ENCODE measurements around the gene DCBLD2.

DCBLD2 gene

DNA sequence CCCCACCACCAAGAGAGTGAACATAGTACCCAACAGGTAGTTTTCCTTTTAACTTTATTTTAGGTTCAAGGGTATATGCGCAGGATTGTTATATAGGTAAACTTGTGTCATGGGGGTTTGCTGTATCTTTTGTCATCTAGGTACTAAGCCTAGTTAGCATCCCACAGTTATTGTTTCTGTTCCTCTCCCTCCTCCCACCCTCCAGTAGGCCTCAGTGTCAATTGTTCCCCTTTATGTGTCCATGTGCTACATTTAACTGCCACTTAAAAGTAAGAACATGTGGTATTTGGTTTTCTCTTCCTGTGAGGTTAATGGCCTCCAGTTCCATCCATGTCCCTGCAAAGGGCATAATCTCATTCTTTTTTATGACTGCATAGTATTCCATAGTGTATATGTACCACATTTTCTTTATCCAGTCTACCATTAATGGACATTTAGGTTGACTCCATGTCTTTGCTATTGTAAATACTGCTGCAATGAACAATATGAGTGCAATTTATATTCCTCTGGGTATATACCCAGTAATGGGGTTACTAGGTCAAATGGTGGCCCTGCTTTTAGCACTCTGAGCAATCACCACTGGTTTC, 72.2 kb downstream of the DCBLD2 start:
- no peak for DNase-seq (ENCODE audit: low spot score)

DNA sequence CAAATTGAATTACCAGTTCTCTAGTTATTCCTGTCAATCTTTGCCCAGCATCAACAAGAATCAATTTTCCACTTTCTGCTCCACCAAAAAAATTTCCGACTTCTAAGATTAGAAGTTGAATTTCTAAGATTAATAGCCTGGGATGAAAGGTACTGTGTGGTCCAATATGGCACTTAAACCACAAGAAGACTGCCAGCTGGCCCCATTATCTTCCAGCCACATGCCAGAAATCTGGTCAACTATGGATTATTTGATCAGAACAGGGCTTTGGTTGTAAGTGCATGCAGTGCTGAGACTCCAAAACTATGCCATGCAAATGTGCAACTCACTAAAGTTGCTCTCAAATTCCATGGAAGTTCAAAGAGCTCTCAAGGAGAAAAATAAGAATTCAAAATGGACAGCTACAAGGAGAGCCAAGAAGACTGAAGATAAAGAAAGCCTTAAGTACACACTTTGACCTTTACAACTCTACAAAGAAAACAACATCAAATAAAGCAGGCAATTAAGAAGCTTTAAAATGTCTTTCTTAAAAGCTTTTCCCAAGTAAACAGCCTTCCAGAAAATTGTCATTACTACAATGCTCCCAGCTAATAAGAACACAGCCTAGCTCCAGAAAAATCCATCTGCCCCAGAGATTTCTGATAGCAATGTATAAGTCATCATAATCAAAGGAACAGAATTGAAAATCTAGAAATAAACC, 74.1 kb downstream of the DCBLD2 start:
- no peak for DNase-seq (ENCODE audit: low spot score)

DNA sequence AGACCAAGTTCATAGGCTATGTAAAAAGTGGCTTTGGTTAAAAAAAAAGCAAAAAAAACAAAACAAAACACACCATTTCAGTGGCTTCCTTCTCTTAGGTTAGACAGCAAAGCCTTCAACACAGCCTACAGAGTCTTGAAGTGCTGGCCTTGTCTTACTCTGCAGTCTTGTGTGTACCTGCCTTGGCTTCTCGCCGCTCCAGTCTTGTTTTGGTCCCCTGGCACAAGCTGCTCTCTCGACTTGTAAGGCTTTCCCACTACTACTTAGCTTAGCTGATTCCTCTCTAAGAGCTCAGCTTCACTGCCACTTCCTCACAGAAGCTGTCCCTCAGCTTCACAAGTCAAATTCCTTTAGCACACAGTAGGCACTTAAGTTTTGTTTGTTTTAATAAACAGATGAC, 75.4 kb downstream of the DCBLD2 start:
- DNase-seq (ENCODE audit: low spot score), result no peak

DNA sequence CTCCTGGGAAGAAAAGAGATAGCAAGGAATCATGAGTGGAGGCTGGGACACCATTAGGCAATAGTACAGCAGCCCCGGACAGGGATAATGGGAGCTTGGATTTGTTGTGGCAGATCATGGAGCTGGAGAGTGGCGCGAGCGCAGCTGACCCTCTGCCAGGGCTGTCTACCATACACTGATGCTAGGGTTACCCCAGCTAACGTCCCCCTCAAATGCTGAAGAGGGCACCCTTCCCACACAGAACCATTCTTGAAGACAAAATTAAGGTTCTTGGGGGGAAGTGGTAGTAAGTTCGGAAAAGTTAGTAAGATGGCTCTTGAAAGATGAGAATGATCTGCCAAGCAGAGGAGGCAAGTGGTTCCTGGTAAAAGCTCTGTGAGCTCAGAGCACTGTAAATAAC, 77.2 kb downstream of the DCBLD2 start:
- DNase-seq (ENCODE audit: low spot score), result no peak

DNA sequence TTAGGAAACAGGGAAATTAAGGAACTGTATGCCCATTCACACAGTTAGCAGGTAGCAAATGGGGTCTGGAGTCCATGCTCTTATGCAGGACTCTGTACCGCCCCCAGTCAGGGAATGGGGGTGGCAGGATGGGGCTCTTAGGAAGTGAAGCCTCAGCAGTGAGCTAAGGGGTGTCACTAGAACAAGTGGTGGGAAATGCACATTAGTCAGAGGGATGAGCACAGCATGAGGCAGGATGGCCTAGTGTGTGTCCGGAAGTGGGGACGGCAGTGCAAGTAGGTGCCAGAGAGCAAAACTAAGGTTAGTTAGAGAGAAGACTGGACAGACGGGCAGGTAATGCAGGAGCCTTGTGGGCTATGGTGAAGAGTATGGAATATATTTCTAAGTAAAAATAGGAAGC, 77.7 kb downstream of the DCBLD2 start:
- no peak for DNase-seq (ENCODE audit: low spot score)

DNA sequence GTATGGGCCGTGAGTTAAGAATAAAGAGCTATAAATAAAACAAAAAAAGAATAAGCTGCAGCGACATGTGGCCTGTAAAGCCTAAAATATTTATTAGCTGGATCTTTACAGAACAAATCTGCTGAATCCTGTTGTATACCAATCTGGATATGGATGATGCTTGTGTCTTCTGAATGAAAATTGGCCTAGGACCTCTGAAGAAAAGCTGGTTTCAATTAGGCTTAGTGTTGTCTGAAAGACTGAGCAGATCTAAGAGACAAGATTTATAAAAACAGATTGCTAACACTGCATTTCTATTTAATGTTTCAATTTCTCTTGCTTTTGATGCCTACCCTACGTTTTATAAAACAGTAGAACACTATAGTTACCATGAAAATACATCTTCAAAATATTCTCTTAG, 80.4 kb downstream of the DCBLD2 start:
- no peak for DNase-seq (ENCODE audit: low spot score)

DNA sequence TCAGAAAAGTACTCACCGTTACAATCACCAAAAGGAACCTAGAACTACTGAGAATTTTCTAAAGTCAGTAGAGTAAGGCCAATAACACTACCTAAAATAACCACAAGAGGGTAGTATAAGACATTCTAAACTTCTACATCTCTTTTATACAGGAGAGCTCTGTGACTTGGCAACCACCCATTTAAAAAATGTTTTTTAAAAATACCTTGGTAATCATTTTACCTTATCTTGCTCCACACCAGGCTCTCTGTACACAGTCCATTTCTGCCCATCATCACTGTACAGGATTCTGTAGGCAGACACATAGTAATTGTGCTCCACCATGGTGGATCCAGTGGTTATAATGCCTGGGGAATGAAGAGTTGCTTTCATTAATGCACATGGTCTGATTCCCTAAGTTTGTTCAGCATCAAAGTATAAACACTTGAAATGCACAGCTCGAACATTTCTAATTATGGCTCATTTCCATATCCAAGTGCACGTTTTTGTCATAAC, 83.9 kb downstream of the DCBLD2 start:
- DNase-seq (ENCODE audit: low spot score), result peak; percentile 78

DNA sequence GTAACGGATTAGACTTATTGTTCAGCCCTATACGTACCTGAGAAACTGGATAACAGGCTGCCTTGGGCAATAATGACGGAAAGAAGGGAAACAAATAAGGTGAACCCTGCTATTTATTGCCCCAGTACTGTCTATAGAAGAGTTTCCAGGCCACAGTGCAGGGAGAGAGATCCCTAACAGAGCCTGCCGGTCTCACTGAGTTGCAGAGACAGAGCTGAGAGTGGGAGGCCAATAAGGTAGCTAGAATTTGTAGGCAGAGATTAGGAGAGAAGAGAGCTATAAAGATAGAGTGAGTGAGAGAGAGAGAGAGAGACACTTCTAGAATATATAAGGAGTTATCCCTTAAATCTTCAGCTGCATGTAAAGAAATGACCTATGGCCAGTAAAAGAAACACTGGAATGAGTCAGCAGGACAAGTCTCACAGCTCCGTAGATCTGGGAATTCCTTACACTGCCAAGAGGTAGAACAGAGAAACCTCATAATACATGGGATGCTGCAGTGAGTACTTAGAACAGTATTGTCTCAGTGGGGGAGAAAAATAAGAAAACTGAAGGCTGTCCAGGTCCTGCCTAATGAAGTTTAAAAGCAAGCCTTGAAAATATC, 86.6 kb downstream of the DCBLD2 start:
- no peak for DNase-seq (ENCODE audit: low spot score)

DNA sequence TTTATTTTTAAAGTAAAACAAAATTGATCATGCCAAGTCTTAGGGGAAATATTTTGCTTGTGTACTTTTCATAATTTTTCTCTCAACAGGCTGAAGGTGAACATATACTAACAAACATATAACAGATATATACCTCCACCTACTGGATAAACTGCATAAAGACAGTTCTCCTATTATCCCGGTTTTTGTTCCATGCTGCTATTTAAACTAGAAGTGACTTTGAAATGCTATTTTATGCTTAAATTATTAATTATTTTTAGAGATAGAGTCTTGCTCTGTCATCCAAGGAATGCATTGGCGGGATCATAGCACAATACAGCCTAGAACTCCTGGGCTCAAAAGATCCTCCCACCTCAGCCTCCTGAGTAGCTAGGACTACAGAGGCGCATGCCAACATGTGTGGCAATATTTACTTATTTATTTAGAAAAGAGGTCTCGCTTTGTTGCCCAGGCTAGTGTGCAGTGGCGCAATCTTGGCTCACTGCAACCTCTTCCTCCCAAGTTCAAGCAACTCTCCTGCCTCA, 88.6 kb downstream of the DCBLD2 start:
- peak; percentile 75 for DNase-seq (ENCODE audit: low spot score)

DNA sequence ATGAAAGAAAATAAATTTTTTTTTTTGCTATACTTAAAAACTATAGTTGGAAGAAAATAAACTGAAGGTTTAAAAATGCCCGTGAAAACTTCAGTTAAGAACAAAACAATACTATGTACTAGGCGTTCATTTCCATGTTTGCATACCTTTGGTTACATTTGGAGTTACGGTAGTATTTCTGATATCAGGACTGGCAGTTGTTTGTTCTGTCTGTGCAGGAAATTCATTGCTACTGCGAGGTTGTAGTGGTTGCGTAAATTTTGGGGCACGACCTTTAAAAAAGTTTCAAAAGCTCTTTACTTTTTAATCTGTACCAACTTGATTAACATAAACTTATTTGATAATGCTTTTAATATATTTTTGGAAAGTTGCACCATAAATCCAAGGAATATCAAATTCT, 90.4 kb downstream of the DCBLD2 start:
- DNase-seq (ENCODE audit: low spot score), result no peak

DNA sequence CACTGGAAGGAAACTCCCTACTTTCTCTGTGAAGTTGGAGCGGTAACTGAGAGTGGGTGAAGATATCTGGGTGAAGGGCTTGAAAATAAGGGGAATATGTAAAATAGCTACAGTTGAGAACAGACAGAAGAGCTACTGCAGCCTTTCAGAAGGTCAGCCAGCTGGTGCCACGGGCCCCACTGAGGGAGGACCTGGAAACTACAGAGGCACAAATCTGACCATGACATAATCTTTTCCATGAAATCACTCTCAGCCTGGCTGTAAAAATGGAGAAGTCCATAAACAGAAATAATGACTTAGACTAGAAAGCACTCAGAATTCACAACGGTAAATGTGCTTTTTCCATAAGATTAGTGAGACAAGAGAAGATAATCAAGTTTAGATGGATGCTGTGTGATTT, 91.9 kb downstream of the DCBLD2 start:
- DNase-seq (ENCODE audit: low spot score), result no peak

DNA sequence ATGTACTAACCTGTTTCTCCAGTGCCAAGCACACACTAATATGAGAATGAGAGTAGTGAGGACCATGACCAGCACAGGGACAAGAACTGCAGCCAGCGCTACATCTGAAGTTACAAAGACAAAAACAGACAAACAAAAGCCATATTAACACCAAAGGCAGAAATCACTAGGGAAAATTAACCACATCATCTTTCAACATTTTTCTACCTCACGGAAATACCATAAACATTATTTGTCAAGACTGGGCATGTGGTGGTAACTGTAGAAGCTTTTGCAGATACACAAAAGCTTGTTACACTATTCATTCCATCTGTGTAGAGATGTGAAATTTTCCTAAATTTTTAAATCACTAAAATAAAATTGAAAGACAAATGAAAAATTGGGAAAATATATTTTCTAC, 93.4 kb downstream of the DCBLD2 start:
- no peak for DNase-seq (ENCODE audit: low spot score)

DNA sequence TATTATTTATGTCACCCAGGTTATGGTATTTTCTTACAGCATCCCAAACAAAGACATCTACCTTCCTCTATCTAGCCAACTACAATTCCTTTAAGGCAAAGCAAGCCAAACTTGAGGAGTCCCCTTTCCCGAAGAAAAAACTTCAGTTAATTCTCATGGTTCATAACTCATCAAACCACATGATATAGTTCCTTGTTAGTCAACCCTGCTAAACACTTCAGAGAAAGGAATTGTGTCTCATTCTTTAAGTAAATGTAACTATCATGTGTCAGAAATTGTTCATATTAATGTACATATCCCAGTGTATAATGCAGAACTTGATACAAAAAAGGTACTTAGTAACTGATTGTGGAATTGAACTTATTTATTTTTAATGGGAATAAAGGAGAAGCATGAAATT, 93.9 kb downstream of the DCBLD2 start:
- DNase-seq (ENCODE audit: low spot score), result no peak

DNA sequence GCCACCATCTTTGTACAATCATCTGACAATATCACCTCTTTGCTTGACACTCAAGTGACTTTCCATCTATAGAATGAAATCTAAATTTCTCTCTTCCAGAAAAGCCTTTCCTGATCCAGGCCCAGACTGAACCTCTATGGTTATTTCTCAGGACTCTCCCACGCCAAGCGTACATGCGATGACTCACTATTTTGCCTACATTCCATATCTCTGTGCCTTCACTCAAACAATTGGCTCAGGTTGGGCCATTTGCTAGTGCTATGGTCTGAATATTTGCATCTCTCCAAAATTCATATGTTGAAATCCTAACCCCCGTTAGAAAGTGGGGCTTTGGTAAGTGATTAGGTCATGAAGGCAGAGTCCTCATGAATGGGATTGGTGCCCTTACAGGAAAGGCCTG, 94.5 kb downstream of the DCBLD2 start:
- DNase-seq (ENCODE audit: low spot score), result no peak

DNA sequence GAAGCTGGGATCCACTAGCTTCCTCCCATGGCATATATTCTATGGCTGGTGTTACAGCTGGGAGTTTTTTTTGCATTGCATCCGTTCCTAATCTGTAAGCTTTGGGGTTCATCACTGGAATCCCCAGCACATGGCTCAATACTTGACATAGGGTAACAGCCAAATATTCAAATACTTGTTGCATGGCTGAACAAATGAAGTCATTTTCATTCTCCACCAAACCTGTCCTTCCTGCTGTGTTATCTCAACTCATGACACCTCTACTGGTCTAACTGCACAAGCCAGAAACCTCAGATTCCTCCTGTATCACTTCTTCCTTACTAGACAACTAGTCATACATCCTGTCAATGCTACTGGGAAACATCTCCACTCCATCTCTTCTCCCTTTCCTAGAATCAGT, 95.0 kb downstream of the DCBLD2 start:
- DNase-seq (ENCODE audit: low spot score), result no peak

DNA sequence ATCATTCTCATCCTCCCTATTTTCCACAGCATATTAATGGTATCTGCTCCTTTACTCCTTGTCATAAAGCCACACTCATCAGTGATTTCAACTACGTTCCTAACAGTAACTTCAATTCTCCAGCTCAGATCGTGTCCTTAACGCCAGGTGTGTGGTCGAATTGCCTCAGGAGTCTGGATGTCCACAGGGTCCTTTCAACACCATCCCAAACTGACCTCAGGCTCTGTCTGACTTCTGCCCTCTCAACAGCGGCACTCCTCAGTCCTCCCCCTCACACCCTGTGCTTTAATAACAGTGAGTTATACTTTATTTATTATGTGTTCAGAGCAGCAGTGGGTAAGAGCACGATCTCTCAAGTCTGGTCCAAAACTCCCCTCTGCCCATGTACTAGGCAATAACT, 95.9 kb downstream of the DCBLD2 start:
- DNase-seq (ENCODE audit: low spot score), result no peak

DNA sequence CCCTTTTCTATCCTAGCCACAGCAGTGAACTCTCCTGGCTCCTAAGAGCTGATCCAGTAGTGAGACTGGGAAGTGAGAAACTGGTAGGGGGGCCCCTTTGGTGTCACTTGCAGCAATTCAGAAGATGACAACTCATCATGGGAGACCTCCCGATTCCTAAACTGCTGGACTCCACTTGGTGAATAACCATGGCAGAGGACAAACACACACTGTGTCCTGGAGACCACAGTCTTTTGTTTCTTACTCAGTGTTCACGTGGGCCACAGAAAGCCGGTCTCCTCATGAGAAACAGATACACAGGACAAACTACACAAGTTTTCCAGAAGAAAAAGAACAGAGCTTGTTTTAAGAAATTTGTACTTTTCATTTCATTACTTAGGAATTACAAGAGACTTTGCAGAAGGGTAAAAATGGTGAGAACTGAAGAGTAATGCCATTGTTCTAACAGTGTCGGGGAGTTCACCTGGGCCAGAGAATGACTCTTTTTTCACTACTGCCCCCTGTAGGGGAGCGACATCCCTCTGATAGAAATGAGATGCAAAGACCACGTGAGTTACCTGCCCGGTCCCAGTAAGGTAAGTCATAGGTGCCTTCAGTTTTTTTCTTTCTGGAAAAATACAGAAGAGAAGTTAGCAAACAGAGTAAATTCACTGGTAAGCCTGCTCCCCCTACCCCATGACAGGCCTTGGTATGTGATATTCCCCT, 100.3 kb downstream of the DCBLD2 start:
- no peak for DNase-seq (ENCODE audit: low spot score)

DNA sequence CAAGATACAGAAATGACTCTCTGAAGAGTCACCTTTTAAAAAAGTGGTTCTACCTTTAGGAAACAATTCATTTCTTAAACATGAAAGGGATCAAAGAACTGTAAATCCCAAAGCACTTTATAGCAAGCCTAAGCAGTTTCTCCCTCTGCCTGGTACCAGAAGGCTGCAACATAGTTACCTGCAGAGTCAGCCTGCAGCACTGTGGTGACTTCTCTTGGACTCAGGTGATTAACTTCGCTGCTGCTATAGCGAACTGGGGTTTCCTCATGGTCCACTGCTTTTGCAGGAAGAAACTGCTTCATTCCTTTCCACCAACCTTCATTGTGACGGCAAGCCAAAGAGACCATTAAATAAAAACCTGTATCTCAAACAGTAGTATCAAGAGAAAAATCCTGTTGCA, 101.1 kb downstream of the DCBLD2 start:
- DNase-seq (ENCODE audit: low spot score), result no peak

DNA sequence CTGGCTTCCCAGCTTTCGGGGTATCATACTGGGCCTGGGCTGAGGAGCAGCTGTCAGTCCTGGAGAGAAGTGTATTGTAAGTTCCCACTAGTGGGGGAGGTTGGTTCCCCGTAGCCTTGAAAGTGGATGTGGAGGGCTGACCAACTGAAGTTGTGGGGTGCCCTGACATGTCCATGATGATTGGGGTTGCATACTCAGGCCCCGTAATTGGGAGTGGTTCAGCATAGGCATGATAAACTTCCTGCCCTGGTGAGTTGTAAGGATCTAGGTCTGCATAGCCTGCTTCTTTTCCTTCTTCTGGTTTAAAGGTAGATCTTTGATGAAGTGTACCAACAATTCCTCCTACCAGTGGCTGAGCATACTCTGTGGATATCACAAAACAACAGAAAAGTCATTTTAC, 102.0 kb downstream of the DCBLD2 start:
- DNase-seq (ENCODE audit: low spot score), result no peak

DNA sequence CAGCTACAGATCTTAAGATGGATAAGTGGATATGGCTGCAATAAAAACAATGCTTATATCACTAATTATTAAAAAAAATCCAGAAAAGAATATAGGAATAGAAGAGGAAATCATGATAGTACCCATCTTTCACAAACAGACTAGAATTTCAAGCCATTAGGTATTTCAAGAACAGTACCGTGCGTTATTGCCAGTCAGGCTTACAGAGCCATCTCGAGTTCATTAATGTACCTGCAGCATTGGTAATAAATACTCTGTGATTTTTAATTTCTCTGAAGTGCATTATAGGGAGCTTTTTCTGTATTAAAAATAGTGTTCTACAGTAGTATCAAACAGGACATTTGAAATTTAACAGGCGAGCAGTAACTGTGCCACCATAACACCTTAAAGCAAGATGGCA, 102.7 kb downstream of the DCBLD2 start:
- no peak for DNase-seq (ENCODE audit: low spot score)

DNA sequence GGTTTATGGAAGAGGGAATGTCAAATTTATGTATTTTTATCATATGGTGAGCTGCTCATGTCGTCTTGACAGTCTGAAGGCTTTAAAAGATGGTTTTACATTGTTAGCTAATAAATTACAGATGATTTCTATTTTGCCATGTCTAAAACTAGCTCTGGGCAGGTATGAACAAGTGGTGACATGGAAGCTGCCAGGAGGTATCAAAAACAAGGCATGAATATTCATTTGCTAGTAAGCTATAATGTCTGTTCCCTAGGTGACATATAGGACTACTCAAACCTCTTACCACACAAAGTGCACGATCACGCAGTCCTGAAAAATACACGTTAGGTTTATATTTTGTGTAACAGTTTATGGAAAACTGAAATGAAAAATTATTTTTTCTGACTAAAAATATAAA, 103.6 kb downstream of the DCBLD2 start:
- DNase-seq (ENCODE audit: low spot score), result no peak

DNA sequence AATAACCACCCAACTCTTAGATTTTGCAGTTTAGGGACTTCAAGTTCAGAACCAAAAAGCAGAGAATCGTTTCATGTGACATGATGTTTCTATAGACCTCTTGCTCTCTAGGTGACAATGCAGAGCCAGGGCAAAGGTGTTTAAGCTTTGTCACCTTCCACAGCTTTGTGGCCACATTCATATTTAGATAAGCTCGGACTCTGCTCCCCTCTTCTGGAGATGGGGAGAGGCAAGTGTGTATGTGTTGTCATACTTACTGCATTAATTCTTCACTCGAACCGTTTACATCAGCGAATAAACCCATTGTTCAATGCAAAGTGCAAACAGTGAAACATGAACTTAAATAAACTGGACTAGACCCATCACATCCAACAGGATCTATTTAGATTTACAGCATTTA, 105.2 kb downstream of the DCBLD2 start:
- DNase-seq (ENCODE audit: low spot score), result no peak

DNA sequence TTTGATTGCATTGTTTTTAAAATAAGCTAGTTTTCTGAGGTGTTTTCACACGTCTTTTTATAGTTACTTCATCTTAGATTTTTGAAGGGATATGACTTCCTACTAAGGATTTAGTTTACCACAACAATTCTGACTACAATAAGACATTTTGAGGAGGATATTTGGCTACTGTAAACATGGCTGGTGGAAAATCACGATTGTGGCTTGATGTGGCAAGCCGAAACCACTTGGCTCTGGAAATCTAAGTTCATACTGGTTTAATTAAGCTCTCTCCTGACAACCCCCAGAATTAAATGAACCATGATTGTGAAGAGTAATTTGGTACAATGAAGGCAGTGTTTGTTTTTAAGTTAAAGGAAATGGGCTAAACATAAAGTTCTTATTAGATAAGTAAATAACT, 107.5 kb downstream of the DCBLD2 start:
- no peak for DNase-seq (ENCODE audit: low spot score)

Data from pons (tissue), 1 donor.